IMR-90 (cell line): Measurements from ENCODE around the gene TCFL5.

Experiments used
- BHLHE40 ChIP-seq: fragments of 150-350 bp; IDR thresholded peaks from 2 replicates; pipeline ENCODE4 v1.6.1; 2016; ENCODE audit warnings: mild to moderate bottlenecking, low read depth, low read length
- CEBPB ChIP-seq: IDR thresholded peaks from 2 replicates; pipeline ENCODE4 v1.6.1; 2012; ENCODE audit warnings: low read depth, low read length, improper control_type of control experiment
- CHD1 ChIP-seq: IDR thresholded peaks from 2 replicates; pipeline ENCODE4 v1.6.1; 2012; ENCODE audit warnings: low read depth, low read length, improper control_type of control experiment
- CTCF ChIP-seq: conservative IDR thresholded peaks from 2 replicates; pipeline ENCODE4 v1.5.1; 2012; ENCODE audit warnings: mild to moderate bottlenecking, low read depth, low read length, improper control_type of control experiment
- ELK1 ChIP-seq: fragments of 150-350 bp; IDR thresholded peaks from 2 replicates; pipeline ENCODE4 v1.6.1; 2016; ENCODE audit warnings: low read depth, mild to moderate bottlenecking, low read length, moderate library complexity, borderline replicate concordance
- MAFK ChIP-seq: IDR thresholded peaks from 2 replicates; pipeline ENCODE4 v1.6.1; 2012; ENCODE audit warnings: low read depth, low read length, improper control_type of control experiment
- MAZ ChIP-seq: IDR thresholded peaks from 2 replicates; pipeline ENCODE4 v1.6.1; 2012; ENCODE audit warnings: low read depth, mild to moderate bottlenecking, low read length, improper control_type of control experiment, moderate library complexity, borderline replicate concordance
- MXI1 ChIP-seq: IDR thresholded peaks from 2 replicates; pipeline ENCODE4 v1.6.1; 2012; ENCODE audit warnings: low read depth, mild to moderate bottlenecking, low read length, moderate library complexity, borderline replicate concordance
- NFE2L2 ChIP-seq: fragments of 150-350 bp; IDR thresholded peaks from 2 replicates; pipeline ENCODE4 v1.6.1; 2016; ENCODE audit warnings: low read depth, mild to moderate bottlenecking, low read length
- POLR2A ChIP-seq: IDR thresholded peaks from 2 replicates; pipeline ENCODE4 v1.6.1; 2012; ENCODE audit warnings: mild to moderate bottlenecking, low read depth, low read length
- RAD21 ChIP-seq: IDR thresholded peaks from 2 replicates; pipeline ENCODE4 v1.6.1; 2012; ENCODE audit warnings: low read length, improper control_type of control experiment
- RCOR1 ChIP-seq: IDR thresholded peaks from 2 replicates; pipeline ENCODE4 v1.6.1; 2012; ENCODE audit warnings: mild to moderate bottlenecking, low read length, improper control_type of control experiment; ENCODE audit not compliant: insufficient replicate concordance
- RFX5 ChIP-seq: IDR thresholded peaks from 2 replicates; pipeline ENCODE4 v1.8.0; 2012; ENCODE audit warnings: low read depth, mild to moderate bottlenecking, low read length, moderate library complexity

GRCh38 chr20:62800314-62801259 lies 61.0 kb downstream of the TCFL5 start:
- TF ChIP-seq CTCF (no peak), RCOR1 (no peak), MXI1 (no peak), CEBPB (no peak), CHD1 (no peak), RFX5 (no peak), MAFK (no peak), POLR2A (no peak), ELK1 (no peak), RAD21 (no peak), MAZ (no peak), BHLHE40 (no peak), NFE2L2 (no peak)
